Breast epithelium (tissue), 3 donors: ENCODE measurements around the gene GNAI1.

Experiments
- CTCF ChIP-seq, 3 donors: fragments of 450-650 bp; IDR thresholded peaks; one replicate each; pipeline ENCODE4 v1.5.1; 2016 to 2017; ENCODE audit warnings: antibody characterized with exemption in 3 of 3, mild to moderate bottlenecking in 3 of 3, moderate library complexity in 3 of 3
- POLR2A ChIP-seq: fragments of 450-650 bp; IDR thresholded peaks from one replicate; pipeline ENCODE4 v1.6.1; 2016; ENCODE audit warnings: antibody characterized with exemption, mild to moderate bottlenecking, moderate library complexity

DNA sequence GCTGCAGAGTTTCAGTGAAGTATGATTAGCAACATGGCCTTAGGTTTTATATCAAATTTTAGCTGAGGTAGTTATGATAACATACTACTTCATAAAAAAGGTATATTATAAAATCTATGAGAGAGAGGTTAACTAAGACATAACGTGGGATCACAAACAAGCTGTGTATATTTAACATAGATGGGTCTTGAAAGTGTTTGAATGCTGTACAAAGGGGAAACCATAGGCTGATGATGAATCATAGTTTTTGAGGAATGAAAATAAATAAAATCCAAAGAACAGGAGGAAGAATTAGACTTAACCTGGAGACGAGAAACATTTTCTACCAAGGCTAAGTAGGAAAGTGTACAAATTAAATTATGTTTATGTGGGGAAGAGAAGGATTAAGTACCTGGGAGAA lies 119.0 kb downstream of the GNAI1 start:
- no peak for TF ChIP-seq POLR2A
- TF ChIP-seq CTCF (IDR thresholded peaks at IDR 0.05) = no peak
